ENCODE measurements around the gene CGN.

CGN gene

GRCh38 chr1:151535326-151536271 is 24.4 kb downstream of the CGN start:
- no peak overlapping the region for H3K27ac ChIP-seq (ENCODE audit: low read length)
- H3K9ac ChIP-seq (ENCODE audit: low read length in 2 of 2), result no peak overlapping the region
- no peak overlapping the region for H3K4me3 ChIP-seq (ENCODE audit: low read length in 2 of 2)
- H3K4me1 ChIP-seq (ENCODE audit: control insufficient read depth, insufficient read depth, low read length), result peaks cover 13% of the 10 kb centered on the region
- H3K27me3 ChIP-seq (ENCODE audit: control insufficient read depth in 1 of 2, insufficient read depth in 2 of 2, low read length in 2 of 2), result no peaks in the 10 kb centered on the region
- H3K9me3 ChIP-seq (ENCODE audit: control insufficient read depth in 2 of 2, low read length in 2 of 2), result no peaks in the 10 kb centered on the region
- no peaks in the 10 kb centered on the region for H3K36me3 ChIP-seq (ENCODE audit: control insufficient read depth in 2 of 2, insufficient read depth in 2 of 2, low read length in 2 of 2)

GRCh38 chr1:151536499-151536898 is 25.3 kb downstream of the CGN start:
- H3K9me3 ChIP-seq (ENCODE audit: control insufficient read depth in 2 of 2, low read length in 2 of 2), result no peaks in the 10 kb centered on the region

GRCh38 chr1:151537112-151537511 is 25.9 kb downstream of the CGN start:
- Histone ChIP-seq H3K4me1 (ENCODE audit: control insufficient read depth, insufficient read depth, low read length) (peaks cover 25% of the 10 kb centered on the region), H3K27ac (ENCODE audit: low read length) (no peak overlapping the region), H3K9me3 (ENCODE audit: control insufficient read depth in 2 of 2, low read length in 2 of 2) (no peaks in the 10 kb centered on the region), H3K27me3 (ENCODE audit: control insufficient read depth in 1 of 2, insufficient read depth in 2 of 2, low read length in 2 of 2) (no peaks in the 10 kb centered on the region), H3K36me3 (ENCODE audit: control insufficient read depth in 2 of 2, insufficient read depth in 2 of 2, low read length in 2 of 2) (no peaks in the 10 kb centered on the region), H3K4me3 (ENCODE audit: low read length in 2 of 2) (no peak overlapping the region), H3K9ac (ENCODE audit: low read length in 2 of 2) (no peak overlapping the region)

More at GRCh38 chr1:151536499-151536898, 25.3 kb downstream of the CGN start:
- Histone ChIP-seq H3K27ac (ENCODE audit: low read length) (no peak overlapping the region), H3K4me1 (ENCODE audit: control insufficient read depth, insufficient read depth, low read length) (peaks cover 21% of the 10 kb centered on the region), H3K36me3 (ENCODE audit: control insufficient read depth in 2 of 2, insufficient read depth in 2 of 2, low read length in 2 of 2) (no peaks in the 10 kb centered on the region), H3K27me3 (ENCODE audit: control insufficient read depth in 1 of 2, insufficient read depth in 2 of 2, low read length in 2 of 2) (no peaks in the 10 kb centered on the region), H3K4me3 (ENCODE audit: low read length in 2 of 2) (no peak overlapping the region), H3K9ac (ENCODE audit: low read length in 2 of 2) (no peak overlapping the region)

- Histone ChIP-seq H3K36me3 (ENCODE audit: control insufficient read depth in 2 of 2, insufficient read depth in 2 of 2, low read length in 2 of 2) (no peaks in the 10 kb centered on the region), H3K4me3 (ENCODE audit: low read length in 2 of 2) (peak overlapping the region; percentile 75 to 92), H3K27ac (ENCODE audit: low read length) (peak overlapping the region; percentile 69), H3K4me1 (ENCODE audit: control insufficient read depth, insufficient read depth, low read length) (peaks cover 28% of the 10 kb centered on the region), H3K9me3 (ENCODE audit: control insufficient read depth in 2 of 2, low read length in 2 of 2) (no peaks in the 10 kb centered on the region), H3K27me3 (ENCODE audit: control insufficient read depth in 1 of 2, insufficient read depth in 2 of 2, low read length in 2 of 2) (no peaks in the 10 kb centered on the region), H3K9ac (ENCODE audit: low read length in 2 of 2) (peak overlapping the region in 1 of 2 donors; percentile 47)
Measured at GRCh38 chr1:151539321-151540020, 28.3 kb downstream of the CGN start.

- no peaks in the 10 kb centered on the region for H3K36me3 ChIP-seq (ENCODE audit: control insufficient read depth in 2 of 2, insufficient read depth in 2 of 2, low read length in 2 of 2)
- peak within 1 kb of the TSS; percentile 72 to 80 for H3K9ac ChIP-seq (ENCODE audit: low read length in 2 of 2)
- H3K27me3 ChIP-seq (ENCODE audit: control insufficient read depth in 1 of 2, insufficient read depth in 2 of 2, low read length in 2 of 2), result no peaks in the 10 kb centered on the region
- H3K4me1 ChIP-seq (ENCODE audit: control insufficient read depth, insufficient read depth, low read length), result peaks cover 25% of the 10 kb centered on the region
- H3K9me3 ChIP-seq (ENCODE audit: control insufficient read depth in 2 of 2, low read length in 2 of 2), result no peaks in the 10 kb centered on the region
- H3K4me3 ChIP-seq (ENCODE audit: low read length in 2 of 2), result peak within 1 kb of the TSS; percentile 75 to 92
- peak within 1 kb of the TSS; percentile 69 for H3K27ac ChIP-seq (ENCODE audit: low read length)
Measured at GRCh38 chr1:151540021-151540981, 29.1 kb downstream of the CGN start, which contains the start of gene TUFT1. TUFT1 (plus strand) TSS chr1:151540309; CDS start chr1:151540367, 58 bp downstream.

- Histone ChIP-seq H3K27ac (ENCODE audit: low read length) (peak overlapping the region; percentile 69), H3K4me1 (ENCODE audit: control insufficient read depth, insufficient read depth, low read length) (peaks cover 25% of the 10 kb centered on the region), H3K27me3 (ENCODE audit: control insufficient read depth in 1 of 2, insufficient read depth in 2 of 2, low read length in 2 of 2) (no peaks in the 10 kb centered on the region), H3K9ac (ENCODE audit: low read length in 2 of 2) (peak overlapping the region; percentile 72 to 80), H3K36me3 (ENCODE audit: control insufficient read depth in 2 of 2, insufficient read depth in 2 of 2, low read length in 2 of 2) (no peaks in the 10 kb centered on the region), H3K4me3 (ENCODE audit: low read length in 2 of 2) (peak overlapping the region; percentile 75 to 92), H3K9me3 (ENCODE audit: control insufficient read depth in 2 of 2, low read length in 2 of 2) (no peaks in the 10 kb centered on the region)
Measured at GRCh38 chr1:151540982-151541377, 29.8 kb downstream of the CGN start.

- Histone ChIP-seq H3K27me3 (ENCODE audit: control insufficient read depth in 1 of 2, insufficient read depth in 2 of 2, low read length in 2 of 2) (no peaks in the 10 kb centered on the region), H3K4me1 (ENCODE audit: control insufficient read depth, insufficient read depth, low read length) (peaks cover 26% of the 10 kb centered on the region), H3K27ac (ENCODE audit: low read length) (no peak overlapping the region), H3K4me3 (ENCODE audit: low read length in 2 of 2) (peak overlapping the region in 1 of 2 donors; percentile 75), H3K36me3 (ENCODE audit: control insufficient read depth in 2 of 2, insufficient read depth in 2 of 2, low read length in 2 of 2) (no peaks in the 10 kb centered on the region), H3K9me3 (ENCODE audit: control insufficient read depth in 2 of 2, low read length in 2 of 2) (no peaks in the 10 kb centered on the region), H3K9ac (ENCODE audit: low read length in 2 of 2) (peak overlapping the region in 1 of 2 donors; percentile 2)
Measured at GRCh38 chr1:151541752-151542151, 30.6 kb downstream of the CGN start.

GRCh38 chr1:151542710-151543129 is 31.5 kb downstream of the CGN start:
- no peak overlapping the region for H3K9ac ChIP-seq (ENCODE audit: low read length in 2 of 2)
- peaks cover 35% of the 10 kb centered on the region for H3K4me1 ChIP-seq (ENCODE audit: control insufficient read depth, insufficient read depth, low read length)
- H3K27ac ChIP-seq (ENCODE audit: low read length), result no peak overlapping the region
- H3K4me3 ChIP-seq (ENCODE audit: low read length in 2 of 2), result no peak overlapping the region
- H3K36me3 ChIP-seq (ENCODE audit: control insufficient read depth in 2 of 2, insufficient read depth in 2 of 2, low read length in 2 of 2), result no peaks in the 10 kb centered on the region
- no peaks in the 10 kb centered on the region for H3K9me3 ChIP-seq (ENCODE audit: control insufficient read depth in 2 of 2, low read length in 2 of 2)
- no peaks in the 10 kb centered on the region for H3K27me3 ChIP-seq (ENCODE audit: control insufficient read depth in 1 of 2, insufficient read depth in 2 of 2, low read length in 2 of 2)

GRCh38 chr1:151545542-151545941 is 34.4 kb downstream of the CGN start:
- Histone ChIP-seq H3K36me3 (ENCODE audit: control insufficient read depth in 2 of 2, insufficient read depth in 2 of 2, low read length in 2 of 2) (no peaks in the 10 kb centered on the region), H3K9ac (ENCODE audit: low read length in 2 of 2) (no peak overlapping the region), H3K27ac (ENCODE audit: low read length) (no peak overlapping the region), H3K27me3 (ENCODE audit: control insufficient read depth in 1 of 2, insufficient read depth in 2 of 2, low read length in 2 of 2) (no peaks in the 10 kb centered on the region), H3K4me3 (ENCODE audit: low read length in 2 of 2) (no peak overlapping the region), H3K9me3 (ENCODE audit: control insufficient read depth in 2 of 2, low read length in 2 of 2) (no peaks in the 10 kb centered on the region), H3K4me1 (ENCODE audit: control insufficient read depth, insufficient read depth, low read length) (peaks cover 30% of the 10 kb centered on the region)

Data from stomach smooth muscle (tissue), 2 donors.